Measurements from ENCODE around the gene HOMER1. TPM values are rescaled to one million over a fixed set of nuclear protein-coding genes. Genes with fewer than 3 reads are reported as not detected.

The HOMER1 gene
- polyA plus RNA-seq, 3 donors, result 0.03 to 0.62 (median 0.04) TPM

DNA sequence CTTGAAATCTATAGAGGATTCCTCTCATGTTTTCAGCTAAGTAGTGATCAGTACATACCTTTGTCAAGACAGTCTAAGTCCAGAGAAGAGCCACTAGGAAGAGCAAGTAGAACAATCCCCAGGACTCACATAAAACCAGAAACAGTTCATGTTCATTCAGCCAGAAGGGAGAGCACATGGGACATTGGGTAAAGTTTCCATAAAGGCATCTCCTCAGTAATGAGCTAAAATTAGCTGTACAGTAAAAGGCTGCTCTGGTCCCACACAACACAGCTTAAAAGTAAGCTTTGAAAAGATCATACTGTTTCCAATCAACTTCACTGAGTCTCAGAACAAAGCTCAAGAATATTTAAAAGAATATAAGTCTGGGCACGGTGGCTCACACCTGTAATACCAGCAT lies 32.4 kb downstream of the HOMER1 start:
- Histone ChIP-seq H2AFZ (ENCODE audit: insufficient read depth, low read depth, low read length, poor library complexity, severe bottlenecking) (no peak overlapping the region), H4K20me1 (ENCODE audit: insufficient read depth, low read length) (no peaks in the 10 kb centered on the region), H3K27me3 (ENCODE audit: control insufficient read depth in 2 of 2, insufficient read depth in 2 of 2, low read length in 2 of 2) (no peaks in the 10 kb centered on the region), H3K4me3 (replicated peaks in 1 of 3; ENCODE audit: low read depth in 2 of 3, low read length in 3 of 3) (no peak overlapping the region), H3K9ac (ENCODE audit: insufficient read depth, low read length, poor library complexity, severe bottlenecking) (no peak overlapping the region), H3K4me2 (replicated peaks; ENCODE audit: extremely low read depth, low read length, poor library complexity, severe bottlenecking) (no peak overlapping the region), H3K36me3 (replicated peaks in 1 of 2; ENCODE audit: control insufficient read depth in 1 of 2, insufficient read depth in 2 of 2, low read length in 2 of 2) (no peaks in the 10 kb centered on the region), H3K79me2 (ENCODE audit: insufficient read depth, low read length) (no peaks in the 10 kb centered on the region), H3K9me3 (replicated peaks in 1 of 2; ENCODE audit: control insufficient read depth in 1 of 2, insufficient read depth in 1 of 2, low read length in 2 of 2) (no peaks in the 10 kb centered on the region), H3K4me1 (ENCODE audit: control insufficient read depth in 1 of 2, insufficient read depth in 2 of 2, low read length in 2 of 2) (no peaks in the 10 kb centered on the region), H3K27ac (ENCODE audit: low read depth in 1 of 2, low read length in 2 of 2) (no peak overlapping the region)
- Mint-ChIP-seq H3K4me3 (no peak overlapping the region), H3K27ac (no peak overlapping the region), H3K36me3 (no peaks in the 10 kb centered on the region), H3K9me3 (peaks cover 0 to 4% (median 0%) of the 10 kb centered on the region in 7 donors), H3K4me1 (no peaks in the 10 kb centered on the region), H3K27me3 (ENCODE audit: low read depth in 3 of 3) (peaks cover 0 to 16% (median 2%) of the 10 kb centered on the region in 3 donors)
- WGBS (ENCODE audit: insufficient coverage), result 100% methylated on average over 1 of the region's 1 CpG
- intact Hi-C loops (cut with micrococcal nuclease), result no loop called here
- TF ChIP-seq, protein P1, sequence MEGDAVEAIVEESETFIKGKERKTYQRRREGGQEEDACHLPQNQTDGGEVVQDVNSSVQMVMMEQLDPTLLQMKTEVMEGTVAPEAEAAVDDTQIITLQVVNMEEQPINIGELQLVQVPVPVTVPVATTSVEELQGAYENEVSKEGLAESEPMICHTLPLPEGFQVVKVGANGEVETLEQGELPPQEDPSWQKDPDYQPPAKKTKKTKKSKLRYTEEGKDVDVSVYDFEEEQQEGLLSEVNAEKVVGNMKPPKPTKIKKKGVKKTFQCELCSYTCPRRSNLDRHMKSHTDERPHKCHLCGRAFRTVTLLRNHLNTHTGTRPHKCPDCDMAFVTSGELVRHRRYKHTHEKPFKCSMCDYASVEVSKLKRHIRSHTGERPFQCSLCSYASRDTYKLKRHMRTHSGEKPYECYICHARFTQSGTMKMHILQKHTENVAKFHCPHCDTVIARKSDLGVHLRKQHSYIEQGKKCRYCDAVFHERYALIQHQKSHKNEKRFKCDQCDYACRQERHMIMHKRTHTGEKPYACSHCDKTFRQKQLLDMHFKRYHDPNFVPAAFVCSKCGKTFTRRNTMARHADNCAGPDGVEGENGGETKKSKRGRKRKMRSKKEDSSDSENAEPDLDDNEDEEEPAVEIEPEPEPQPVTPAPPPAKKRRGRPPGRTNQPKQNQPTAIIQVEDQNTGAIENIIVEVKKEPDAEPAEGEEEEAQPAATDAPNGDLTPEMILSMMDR (IDR thresholded peaks at IDR 0.05), result no peak
- DNase-seq, result no peak

DNA sequence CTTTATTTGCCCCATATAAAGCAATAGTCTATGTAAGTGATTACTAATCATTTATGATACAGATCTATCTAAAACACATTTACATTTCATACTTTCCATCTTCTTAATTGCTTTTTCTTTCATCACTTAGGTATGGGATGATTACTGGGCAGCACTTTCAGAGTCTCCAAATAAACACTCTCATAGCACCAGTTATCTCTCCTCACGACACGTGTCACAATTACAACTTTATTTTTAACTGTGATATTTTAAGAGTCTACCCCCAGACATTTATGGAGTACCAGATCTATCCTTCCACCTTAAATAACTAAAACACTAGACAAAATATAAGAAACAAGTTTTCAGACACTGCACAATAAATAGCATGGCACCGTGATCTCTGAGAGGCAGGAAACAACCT lies 32.9 kb downstream of the HOMER1 start:
- Mint-ChIP-seq H3K27ac (no peak overlapping the region), H3K9me3 (peaks cover 0 to 4% (median 0%) of the 10 kb centered on the region in 7 donors), H3K4me3 (no peak overlapping the region), H3K4me1 (no peaks in the 10 kb centered on the region), H3K36me3 (no peaks in the 10 kb centered on the region), H3K27me3 (ENCODE audit: low read depth in 3 of 3) (peaks cover 0 to 14% (median 2%) of the 10 kb centered on the region in 3 donors)
- Histone ChIP-seq H3K27ac (ENCODE audit: low read depth in 1 of 2, low read length in 2 of 2) (no peak overlapping the region), H4K20me1 (ENCODE audit: insufficient read depth, low read length) (no peaks in the 10 kb centered on the region), H3K4me3 (replicated peaks in 1 of 3; ENCODE audit: low read depth in 2 of 3, low read length in 3 of 3) (no peak overlapping the region), H3K4me1 (ENCODE audit: control insufficient read depth in 1 of 2, insufficient read depth in 2 of 2, low read length in 2 of 2) (no peaks in the 10 kb centered on the region), H2AFZ (ENCODE audit: insufficient read depth, low read depth, low read length, poor library complexity, severe bottlenecking) (no peak overlapping the region), H3K36me3 (replicated peaks in 1 of 2; ENCODE audit: control insufficient read depth in 1 of 2, insufficient read depth in 2 of 2, low read length in 2 of 2) (no peaks in the 10 kb centered on the region), H3K27me3 (ENCODE audit: control insufficient read depth in 2 of 2, insufficient read depth in 2 of 2, low read length in 2 of 2) (no peaks in the 10 kb centered on the region), H3K4me2 (replicated peaks; ENCODE audit: extremely low read depth, low read length, poor library complexity, severe bottlenecking) (no peak overlapping the region), H3K79me2 (ENCODE audit: insufficient read depth, low read length) (no peaks in the 10 kb centered on the region), H3K9me3 (replicated peaks in 1 of 2; ENCODE audit: control insufficient read depth in 1 of 2, insufficient read depth in 1 of 2, low read length in 2 of 2) (no peaks in the 10 kb centered on the region), H3K9ac (ENCODE audit: insufficient read depth, low read length, poor library complexity, severe bottlenecking) (no peak overlapping the region)
- TF ChIP-seq, protein P1 (IDR thresholded peaks at IDR 0.05), result no peak
- no CpG with 5 or more reads among the region's 3 CpGs for WGBS (ENCODE audit: insufficient coverage)
- intact Hi-C loops (cut with micrococcal nuclease), result no loop called here
- DNase-seq, result no peak

Measured in CD14-positive monocyte (primary cell).